H1 (cell line): ENCODE data around the gene NEGR1. TPM values are rescaled to one million over a fixed set of nuclear protein-coding genes. Genes with fewer than 3 reads are reported as not detected.

Experiments
- CTCF ChIA-PET: fragments of 300-600 bp; sonication (Branson Sonifier 250); formaldehyde crosslinking; loops from one replicate; lab custom pipeline; 2021; ENCODE audit not compliant: partially characterized antibody; lab: Charles Lee
- POLR2A ChIA-PET: fragments of 300-600 bp; sonication (Branson Sonifier 250); formaldehyde crosslinking; loops from one replicate; lab custom pipeline; 2021; ENCODE audit warnings: inconsistent platforms; ENCODE audit not compliant: partially characterized antibody; lab: Charles Lee
- DNase-seq, 2 experiments: peaks; one replicate each; pipeline versions ENCODE4 v3.0.0 to v3.0.0-alpha.2; 2010 to 2022; ENCODE audit warnings: low spot score in 2 of 2, low read depth in 1 of 2, mixed read lengths in 1 of 2
- FAIRE-seq: peaks from 2 replicates; lab custom pipeline; 2011; peaks lifted over from hg19 to GRCh38; lab: Jason Lieb, UNC
- H2AFZ ChIP-seq: 2 replicates; pipeline ENCODE4 v1.8.1; 2012; ENCODE audit warnings: low read length, inconsistent platforms
- H2AK5ac ChIP-seq: 2 replicates; pipeline ENCODE4 v1.6.1; 2013; ENCODE audit warnings: low read depth, low read length
- H2BK120ac ChIP-seq: replicated peaks from 2 replicates; pipeline ENCODE3; 2013; ENCODE audit warnings: low read depth, low read length, inconsistent platforms
- H2BK12ac ChIP-seq: 2 replicates; pipeline ENCODE4 v1.6.1; 2013; ENCODE audit warnings: low read depth, low read length
- H2BK15ac ChIP-seq: 2 replicates; pipeline ENCODE4 v1.6.1; 2013; ENCODE audit warnings: low read length
- H2BK20ac ChIP-seq: 2 replicates; pipeline ENCODE4 v1.6.1; 2013; ENCODE audit warnings: low read length
- H2BK5ac ChIP-seq: 2 replicates; pipeline ENCODE4 v1.6.1; 2013; ENCODE audit warnings: low read depth, low read length
- H3K14ac ChIP-seq: 2 replicates; pipeline ENCODE4 v1.6.1; 2013; ENCODE audit warnings: inconsistent platforms; ENCODE audit not compliant: insufficient read length
- H3K18ac ChIP-seq: 2 replicates; pipeline ENCODE4 v1.6.1; 2013; ENCODE audit warnings: low read length; ENCODE audit errors: extremely low read depth
- H3K23ac ChIP-seq: 2 replicates; pipeline ENCODE4 v1.6.1; 2013; ENCODE audit warnings: inconsistent platforms; ENCODE audit not compliant: insufficient read length
- H3K23me2 ChIP-seq: 2 replicates; pipeline ENCODE4 v1.6.1; 2013; ENCODE audit warnings: low read depth, low read length
- H3K27ac ChIP-seq: 2 replicates; pipeline ENCODE4 v1.6.1; 2011; ENCODE audit warnings: low read depth, low read length, inconsistent platforms
- H3K27me3 ChIP-seq, 4 experiments: replicated peaks in 1 of 4; 1 replicate in 1 of 4; 2 replicates in 3 of 4; pipeline versions ENCODE4 v1.6.1 to v1.8.1; 2011 to 2013; ENCODE audit warnings: low read length in 3 of 4, mild to moderate bottlenecking in 3 of 4, inconsistent platforms in 2 of 4, mixed read lengths in 2 of 4, moderate library complexity in 1 of 4; ENCODE audit not compliant: control insufficient read depth in 3 of 4, insufficient read depth in 3 of 4; ENCODE audit errors: extremely low read depth in 1 of 4
- H3K36me3 ChIP-seq, 4 experiments: 2 replicates each; pipeline versions ENCODE4 v1.6.1 to v1.8.1; 2011 to 2013; ENCODE audit warnings: mild to moderate bottlenecking in 4 of 4, low read length in 3 of 4, moderate library complexity in 2 of 4, control low read depth in 1 of 4, inconsistent platforms in 1 of 4; ENCODE audit not compliant: insufficient read depth in 4 of 4, control insufficient read depth in 2 of 4
- H3K4ac ChIP-seq: replicated peaks from 2 replicates; pipeline ENCODE3; 2013; ENCODE audit warnings: low read length, low read depth, mixed read lengths, inconsistent platforms; ENCODE audit not compliant: insufficient read length
- H3K4me1 ChIP-seq, 4 experiments: replicated peaks in 1 of 4; 1 replicate in 1 of 4; 2 replicates in 3 of 4; pipeline versions ENCODE4 v1.6.1 to v1.8.1; 2011 to 2013; ENCODE audit warnings: low read length in 3 of 4, inconsistent platforms in 2 of 4, mixed read lengths in 1 of 4; ENCODE audit not compliant: insufficient read depth in 4 of 4, control insufficient read depth in 3 of 4
- H3K4me2 ChIP-seq, 2 experiments: 2 replicates each; pipeline versions ENCODE4 v1.6.1 to v1.8.1; 2011 to 2013; ENCODE audit warnings: low read depth in 2 of 2, low read length in 2 of 2, control low read depth in 1 of 2, inconsistent platforms in 1 of 2, mild to moderate bottlenecking in 1 of 2; ENCODE audit not compliant: insufficient read depth in 1 of 2
- H3K4me3 ChIP-seq, 4 experiments: fragments of 200-600, 300-600 bp in 1 of 4; sonication (generic), shearing (Covaris generic), sonication (Bioruptor Twin) in 1 of 4; 2 replicates each; pipeline versions ENCODE4 v1.5.1 to v1.8.1; 2011 to 2016; ENCODE audit warnings: low read length in 4 of 4, low read depth in 3 of 4, control low read depth in 2 of 4, inconsistent platforms in 2 of 4, mild to moderate bottlenecking in 2 of 4, mixed read lengths in 1 of 4, moderate library complexity in 1 of 4; ENCODE audit not compliant: insufficient read depth in 2 of 4; ENCODE audit errors: extremely low read depth in 1 of 4
- H3K56ac ChIP-seq: replicated peaks from 2 replicates; pipeline ENCODE3; 2013; ENCODE audit warnings: low read depth, mild to moderate bottlenecking, mixed read lengths, low read length, inconsistent platforms; ENCODE audit not compliant: insufficient read length
- H3K79me1 ChIP-seq: 2 replicates; pipeline ENCODE4 v1.6.1; 2013; ENCODE audit warnings: low read depth, low read length, control low read depth
- H3K79me2 ChIP-seq, 2 experiments: 2 replicates each; pipeline versions ENCODE4 v1.6.1 to v1.8.1; 2012 to 2013; ENCODE audit warnings: low read length in 2 of 2, mild to moderate bottlenecking in 2 of 2, inconsistent platforms in 1 of 2; ENCODE audit not compliant: insufficient read depth in 2 of 2, control insufficient read depth in 1 of 2
- H3K9ac ChIP-seq, 4 experiments: replicated peaks in 1 of 4; 1 replicate in 1 of 4; 2 replicates in 3 of 4; pipeline versions ENCODE4 v1.6.1 to v1.8.1; 2011 to 2013; ENCODE audit warnings: low read depth in 3 of 4, low read length in 3 of 4, control low read depth in 2 of 4, mild to moderate bottlenecking in 2 of 4, moderate library complexity in 2 of 4, inconsistent platforms in 1 of 4; ENCODE audit errors: extremely low read depth in 1 of 4
- H3K9me3 ChIP-seq, 2 experiments: 2 replicates each; pipeline versions ENCODE4 v1.6.1 to v1.8.1; 2012 to 2013; ENCODE audit warnings: mild to moderate bottlenecking in 2 of 2, moderate library complexity in 2 of 2, control low read depth in 1 of 2, inconsistent platforms in 1 of 2, low read depth in 1 of 2, low read length in 1 of 2, mixed read lengths in 1 of 2; ENCODE audit not compliant: insufficient read depth in 2 of 2
- H4K20me1 ChIP-seq, 2 experiments: replicated peaks in 1 of 2; 2 replicates each; pipeline versions ENCODE3 to v1.8.1; 2011 to 2013; ENCODE audit warnings: inconsistent platforms in 2 of 2, low read length in 2 of 2, mild to moderate bottlenecking in 1 of 2; ENCODE audit not compliant: insufficient read depth in 2 of 2, control insufficient read depth in 1 of 2
- H4K5ac ChIP-seq: 2 replicates; pipeline ENCODE4 v1.6.1; 2013; ENCODE audit warnings: low read length, low read depth, mixed read lengths, inconsistent platforms; ENCODE audit not compliant: insufficient read length
- H4K8ac ChIP-seq: 2 replicates; pipeline ENCODE4 v1.8.0; 2013; ENCODE audit warnings: mild to moderate bottlenecking, moderate library complexity, low read length, inconsistent platforms; ENCODE audit not compliant: insufficient read depth; ENCODE audit errors: extremely low read depth
- H4K91ac ChIP-seq: replicated peaks from 2 replicates; pipeline ENCODE3; 2013; ENCODE audit warnings: low read length, mixed read lengths, inconsistent platforms; ENCODE audit not compliant: insufficient read length
- ASH2L ChIP-seq: fragments of 200-600, 300-600 bp; sonication (generic); IDR thresholded peaks from one replicate; pipeline ENCODE4 v1.7.1; 2017; ENCODE audit warnings: low read length
- BCL11A ChIP-seq, 2 experiments: IDR thresholded peaks; one replicate each; pipeline ENCODE4 v1.6.1; 2011; ENCODE audit warnings: low read depth in 2 of 2, low read length in 2 of 2, mild to moderate bottlenecking in 2 of 2
- CEBPB ChIP-seq: IDR thresholded peaks from 2 replicates; pipeline ENCODE4 v1.6.1; 2012; ENCODE audit warnings: low read depth, low read length
- CHD2 ChIP-seq: IDR thresholded peaks from 2 replicates; pipeline ENCODE4 v1.6.1; 2012; ENCODE audit warnings: low read length, improper control_type of control experiment
- HDAC2 ChIP-seq, 2 experiments: fragments of 300-600 bp in 1 of 2; sonication (generic) in 1 of 2; IDR thresholded peaks; 2 replicates each; pipeline ENCODE4 v1.6.1; 2011 to 2012; ENCODE audit warnings: low read depth in 2 of 2, low read length in 2 of 2, mild to moderate bottlenecking in 2 of 2, moderate library complexity in 2 of 2, borderline replicate concordance in 1 of 2, inconsistent platforms in 1 of 2
- JUN ChIP-seq: IDR thresholded peaks from 2 replicates; pipeline ENCODE4 v1.6.1; 2011; ENCODE audit warnings: low read depth, mild to moderate bottlenecking, improper control_type of control experiment, low read length
- KDM1A ChIP-seq: fragments of 200-600, 300-600 bp; sonication (generic); IDR thresholded peaks from 2 replicates; pipeline ENCODE4 v1.7.1; 2016; ENCODE audit warnings: mild to moderate bottlenecking, low read length, borderline replicate concordance
- NRF1 ChIP-seq: IDR thresholded peaks from 2 replicates; pipeline ENCODE4 v1.6.1; 2011; ENCODE audit warnings: mild to moderate bottlenecking, low read depth, low read length, improper control_type of control experiment
- SIRT6 ChIP-seq: IDR thresholded peaks from one replicate; pipeline ENCODE4 v1.7.1; 2012; ENCODE audit warnings: low read length, inconsistent platforms
- SP2 ChIP-seq: IDR thresholded peaks from 2 replicates; pipeline ENCODE4 v1.6.1; 2012; ENCODE audit warnings: mild to moderate bottlenecking, low read length, inconsistent platforms
- SRF ChIP-seq: IDR thresholded peaks from 2 replicates; pipeline ENCODE4 v1.6.1; 2011; ENCODE audit warnings: mild to moderate bottlenecking, low read depth, low read length, moderate library complexity
- ZNF274 ChIP-seq: IDR thresholded peaks from 2 replicates; pipeline ENCODE4 v1.7.0; 2012; ENCODE audit warnings: low read length, borderline replicate concordance; ENCODE audit errors: extremely low read depth
- WGBS, 2 experiments: shearing (Covaris generic) in 1 of 2; methylation state at CpG; one replicate each; pipeline versions ENCODE4 v1.1.6 to v1.1.7; 2013 to 2015; ENCODE audit warnings: low lambda C conversion rate in 2 of 2, mixed read lengths in 2 of 2, inconsistent platforms in 1 of 2, low coverage in 1 of 2, missing lambda C conversion rate in 1 of 2; ENCODE audit not compliant: insufficient replicate concordance in 2 of 2, insufficient coverage in 1 of 2, insufficient read length in 1 of 2; ENCODE audit errors: extremely low coverage in 1 of 2, missing lambda C conversion rate in 1 of 2; 5-methylcytosine and 5-hydroxymethylcytosine counted together
- polyA plus RNA-seq, 7 experiments: library from polyadenylated mRNA; depleted of rRNA in 3 of 7; stranded (reverse) in 5 of 7; unstranded in 2 of 7; fragments of >200 nt in 5 of 7; fragments of 200-250 nt in 2 of 7; gene quantifications; 1 replicate in 5 of 7; 2 replicates in 1 of 7; 4 replicates in 1 of 7; pipeline versions ENCODE4 v1.2.1 to v1.2.3, GENCODE V29; 2011 to 2013; ENCODE audit warnings: missing spikeins in 2 of 7, mixed read lengths in 2 of 7
- total RNA-seq: library from RNA; stranded (reverse); fragmentation: NEBNext Ultra II Directional; extraction: Animal tissue kit (Norgen Biotek cat#: 25700); gene quantifications from 2 replicates; pipeline ENCODE4 v1.2.1, GENCODE V29; 2021
- TF ChIP-seq, protein P1 (sequence below), 3 experiments: IDR thresholded peaks; 1 replicate in 2 of 3; 2 replicates in 1 of 3; pipeline versions ENCODE4 v1.5.1 to v1.6.1; 2011; ENCODE audit warnings: low read length in 3 of 3, mild to moderate bottlenecking in 3 of 3, inconsistent platforms in 2 of 3, low read depth in 1 of 3, moderate library complexity in 1 of 3; ENCODE audit not compliant: insufficient read depth in 1 of 3; ENCODE audit errors: control extremely low read depth in 1 of 3

The NEGR1 gene
- total and polyA plus RNA-seq, 2 of the 8 experiments (the other 6 are each of a cell fraction or from before 2014, with no cell fraction given), result 0.71 to 1.3 TPM

DNA sequence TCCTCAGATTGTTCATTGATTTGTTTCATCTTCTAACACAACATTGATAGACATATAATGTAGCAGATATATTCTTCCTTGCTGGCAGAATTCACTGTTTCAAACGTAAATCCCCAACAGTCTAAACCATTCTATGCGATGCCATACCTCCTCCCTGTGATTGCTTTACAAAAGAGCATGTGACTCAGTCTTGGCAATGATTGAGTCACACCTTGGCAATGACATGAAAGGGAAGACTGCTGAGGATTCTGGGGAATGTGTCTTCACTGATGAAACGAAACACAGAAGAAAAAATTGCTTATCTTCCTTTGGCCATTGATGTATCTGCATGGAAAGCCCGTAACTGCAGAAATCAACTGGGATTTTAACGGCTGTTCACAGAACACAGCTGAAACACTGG is 791.9 kb downstream of the NEGR1 start:
- no peak overlapping the region for H3K9ac ChIP-seq
- WGBS, 2 experiments, result 91% methylated on average over 5 of the region's 5 CpGs; no CpG with 5 or more reads in 1 of the 2 experiments
- no peaks in the 10 kb centered on the region for H4K20me1 ChIP-seq
- no peak overlapping the region for H3K4me3 ChIP-seq
- H3K56ac ChIP-seq, result no peak overlapping the region
- H3K27me3 ChIP-seq, result no peaks in the 10 kb centered on the region
- FAIRE-seq (no peak), DNase-seq (no peak)
- H3K79me1 ChIP-seq, result no peaks in the 10 kb centered on the region
- H3K23me2 ChIP-seq, result no peaks in the 10 kb centered on the region
- H2BK15ac ChIP-seq, result no peak overlapping the region
- TF ChIP-seq ZNF274 (no peak), BCL11A (IDR thresholded peaks at IDR 0.05; ENCODE audit: low read depth in 2 of 2, low read length in 2 of 2) (no peak), ASH2L (no peak), CHD2 (no peak), KDM1A (no peak), SP2 (no peak), SIRT6 (no peak), JUN (no peak), CEBPB (no peak), SRF (no peak), NRF1 (no peak), HDAC2 (IDR thresholded peaks at IDR 0.05; ENCODE audit: borderline replicate concordance in 1 of 2, low read depth in 2 of 2, low read length in 2 of 2) (no peak)
- TF ChIP-seq, protein P1, sequence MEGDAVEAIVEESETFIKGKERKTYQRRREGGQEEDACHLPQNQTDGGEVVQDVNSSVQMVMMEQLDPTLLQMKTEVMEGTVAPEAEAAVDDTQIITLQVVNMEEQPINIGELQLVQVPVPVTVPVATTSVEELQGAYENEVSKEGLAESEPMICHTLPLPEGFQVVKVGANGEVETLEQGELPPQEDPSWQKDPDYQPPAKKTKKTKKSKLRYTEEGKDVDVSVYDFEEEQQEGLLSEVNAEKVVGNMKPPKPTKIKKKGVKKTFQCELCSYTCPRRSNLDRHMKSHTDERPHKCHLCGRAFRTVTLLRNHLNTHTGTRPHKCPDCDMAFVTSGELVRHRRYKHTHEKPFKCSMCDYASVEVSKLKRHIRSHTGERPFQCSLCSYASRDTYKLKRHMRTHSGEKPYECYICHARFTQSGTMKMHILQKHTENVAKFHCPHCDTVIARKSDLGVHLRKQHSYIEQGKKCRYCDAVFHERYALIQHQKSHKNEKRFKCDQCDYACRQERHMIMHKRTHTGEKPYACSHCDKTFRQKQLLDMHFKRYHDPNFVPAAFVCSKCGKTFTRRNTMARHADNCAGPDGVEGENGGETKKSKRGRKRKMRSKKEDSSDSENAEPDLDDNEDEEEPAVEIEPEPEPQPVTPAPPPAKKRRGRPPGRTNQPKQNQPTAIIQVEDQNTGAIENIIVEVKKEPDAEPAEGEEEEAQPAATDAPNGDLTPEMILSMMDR (IDR thresholded peaks at IDR 0.05; ENCODE audit: control extremely low read depth in 1 of 3, insufficient read depth in 1 of 3, low read depth in 1 of 3, low read length in 3 of 3), result no peak
- no peak overlapping the region for H3K4ac ChIP-seq
- no peak overlapping the region for H2AFZ ChIP-seq
- H3K14ac ChIP-seq, result no peak overlapping the region
- no peak overlapping the region for H2BK20ac ChIP-seq
- no peak overlapping the region for H3K18ac ChIP-seq
- H3K79me2 ChIP-seq, result no peaks in the 10 kb centered on the region
- H3K27ac ChIP-seq, result no peak overlapping the region
- H3K36me3 ChIP-seq, result no peaks in the 10 kb centered on the region
- no peaks in the 10 kb centered on the region for H3K9me3 ChIP-seq
- no peak overlapping the region for H3K23ac ChIP-seq
- H2AK5ac ChIP-seq, result no peak overlapping the region
- no peak overlapping the region for H4K91ac ChIP-seq
- H4K8ac ChIP-seq, result no peak overlapping the region
- ChIA-PET CTCF (no interaction called here), POLR2A (no interaction called here)
- no peaks in the 10 kb centered on the region for H3K4me1 ChIP-seq
- H4K5ac ChIP-seq, result no peak overlapping the region
- no peak overlapping the region for H3K4me2 ChIP-seq
- no peak overlapping the region for H2BK12ac ChIP-seq
- H2BK5ac ChIP-seq, result no peak overlapping the region
- H2BK120ac ChIP-seq, result no peak overlapping the region
